ENCODE data around the gene KREMEN1. TPM values are rescaled to one million over a fixed set of nuclear protein-coding genes. Genes with fewer than 3 reads are reported as not detected.

The KREMEN1 gene
- total RNA-seq, 1 experiment from 2014 or later, result 5.8 TPM

DNA sequence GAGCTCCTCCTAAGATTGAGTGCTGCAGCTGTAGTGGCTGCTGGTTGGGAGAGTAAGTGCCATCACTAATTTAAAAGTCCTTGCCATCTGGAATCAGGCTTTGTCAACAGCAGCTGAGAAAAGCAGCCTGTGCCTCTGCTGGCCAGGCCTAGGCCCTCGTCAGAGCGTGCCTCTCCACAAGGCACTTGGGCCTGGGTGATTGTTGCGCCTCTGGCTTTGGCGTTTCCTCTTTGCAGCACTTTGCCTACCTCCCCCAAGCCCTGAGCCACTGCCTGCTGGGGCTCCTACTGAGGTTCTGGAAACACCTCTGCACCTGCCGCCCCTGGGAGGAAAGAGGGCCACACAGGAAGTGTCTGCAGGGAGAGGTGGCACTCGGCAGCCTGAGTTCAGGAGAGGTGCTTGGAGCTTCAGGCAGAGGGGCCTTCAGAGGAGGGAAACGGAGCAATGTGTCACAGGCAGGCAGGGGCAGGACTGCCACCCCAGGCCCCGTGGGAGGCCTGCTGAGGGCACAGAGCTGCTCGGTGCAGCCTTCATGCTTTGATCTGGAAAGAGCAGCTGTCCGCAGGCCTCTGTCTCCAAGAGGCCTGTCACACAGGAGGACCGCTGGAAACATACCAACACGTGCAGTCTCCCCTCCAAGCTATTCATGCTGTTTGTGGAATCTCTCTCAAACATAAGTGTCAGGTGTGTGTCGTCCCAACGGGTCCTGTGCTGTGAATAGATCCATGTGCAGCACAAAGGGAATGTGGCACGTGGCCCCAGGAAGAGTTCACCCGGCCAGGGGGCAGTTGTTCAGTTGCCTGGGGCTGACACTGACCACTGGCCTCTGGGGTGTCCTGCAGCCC, 71.3 kb downstream of the KREMEN1 start:
- H3K27me3 Mint-ChIP-seq (ENCODE audit: low read depth), result no peaks in the 10 kb centered on the region
- no peaks in the 10 kb centered on the region for H3K9me3 Mint-ChIP-seq
- ChIA-PET CTCF (interaction anchor here (0.6 to 7.8 kb wide), 2 partner anchors 11 to 339 kb away, joined by 4 to 66 read pairs; no protein-coding TSS in a partner anchor), POLR2A (no interaction called here)
- no peak overlapping the region for H3K4me3 Mint-ChIP-seq
- no peak for DNase-seq (ENCODE audit: low spot score)
- H3K27ac Mint-ChIP-seq, result peak overlapping the region; percentile 65; the same call in 1 of the 2 replicates
- no peak for ATAC-seq
- TF ChIP-seq MXD4 (CRISPR knock-in tag; IDR thresholded peaks at IDR 0.05; ENCODE audit: borderline replicate concordance) (no peak), SMAD3 (CRISPR knock-in tag; IDR thresholded peaks at IDR 0.05; ENCODE audit: borderline replicate concordance) (no peak), ZNF396 (CRISPR knock-in tag; IDR thresholded peaks at IDR 0.05; ENCODE audit: borderline replicate concordance) (no peak), ZSCAN18 (CRISPR knock-in tag; IDR thresholded peaks at IDR 0.05) (no peak), GABPB1 (CRISPR knock-in tag; IDR thresholded peaks at IDR 0.05) (no peak), ZNF263 (CRISPR knock-in tag; IDR thresholded peaks at IDR 0.05; ENCODE audit: low read depth) (no peak), TP53 (CRISPR knock-in tag; IDR thresholded peaks at IDR 0.05) (no peak), ZNF423 (CRISPR knock-in tag; IDR thresholded peaks at IDR 0.05) (no peak), ZNF416 (CRISPR knock-in tag; IDR thresholded peaks at IDR 0.05) (no peak), FOXP4 (CRISPR knock-in tag; IDR thresholded peaks at IDR 0.05) (no peak), NR2C2 (CRISPR knock-in tag; IDR thresholded peaks at IDR 0.05) (no peak), MYBL2 (CRISPR knock-in tag; IDR thresholded peaks at IDR 0.05) (no peak), ZNF281 (CRISPR knock-in tag; IDR thresholded peaks at IDR 0.05) (no peak), SOX15 (CRISPR knock-in tag; IDR thresholded peaks at IDR 0.05) (no peak), ZBTB43 (CRISPR knock-in tag; IDR thresholded peaks at IDR 0.05) (no peak)
- H3K36me3 Mint-ChIP-seq, result no peaks in the 10 kb centered on the region; the same call in 1 of the 2 replicates
- peaks cover 31% of the 10 kb centered on the region for H3K4me1 Mint-ChIP-seq

DNA sequence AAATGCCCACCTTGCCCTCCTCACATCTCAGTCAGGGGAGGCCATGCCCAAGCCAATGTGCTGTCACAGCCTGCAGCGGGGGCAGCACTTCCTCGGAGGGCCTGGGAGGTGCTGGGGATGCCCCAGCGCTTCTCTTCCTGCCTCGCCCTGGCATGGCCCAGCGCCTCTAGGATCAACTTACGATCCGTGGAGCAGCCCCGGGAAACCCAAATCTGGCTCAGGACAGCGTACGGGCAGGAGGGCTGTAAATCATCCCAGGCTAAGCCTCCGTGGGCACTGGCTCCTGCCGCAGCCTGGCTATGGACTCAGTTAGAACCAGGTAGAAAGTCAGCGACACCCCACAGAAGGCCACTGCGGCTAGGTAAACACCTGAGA, 71.9 kb downstream of the KREMEN1 start:
- H3K27me3 Mint-ChIP-seq (ENCODE audit: low read depth), result no peaks in the 10 kb centered on the region
- ChIA-PET POLR2A (no interaction called here), CTCF (interaction anchor here (7.8 kb wide), 1 partner anchor 10 kb away, joined by 66 read pairs; no protein-coding TSS in a partner anchor)
- ATAC-seq, result no peak
- peaks cover 31% of the 10 kb centered on the region for H3K4me1 Mint-ChIP-seq
- H3K4me3 Mint-ChIP-seq, result no peak overlapping the region
- no peaks in the 10 kb centered on the region for H3K36me3 Mint-ChIP-seq
- H3K27ac Mint-ChIP-seq, result no peak overlapping the region
- no peaks in the 10 kb centered on the region for H3K9me3 Mint-ChIP-seq
- DNase-seq (ENCODE audit: low spot score), result no peak
- TF ChIP-seq FOXJ3 (CRISPR knock-in tag; IDR thresholded peaks at IDR 0.05; ENCODE audit: borderline replicate concordance), result no peak
- no peak for TF ChIP-seq ATF2 (CRISPR knock-in tag; IDR thresholded peaks at IDR 0.05; ENCODE audit: borderline replicate concordance, low read depth)
- TF ChIP-seq NR2C2 (CRISPR knock-in tag; IDR thresholded peaks at IDR 0.05), result no peak
- TF ChIP-seq ERG (CRISPR knock-in tag; IDR thresholded peaks at IDR 0.05), result no peak
- TF ChIP-seq, protein P1, sequence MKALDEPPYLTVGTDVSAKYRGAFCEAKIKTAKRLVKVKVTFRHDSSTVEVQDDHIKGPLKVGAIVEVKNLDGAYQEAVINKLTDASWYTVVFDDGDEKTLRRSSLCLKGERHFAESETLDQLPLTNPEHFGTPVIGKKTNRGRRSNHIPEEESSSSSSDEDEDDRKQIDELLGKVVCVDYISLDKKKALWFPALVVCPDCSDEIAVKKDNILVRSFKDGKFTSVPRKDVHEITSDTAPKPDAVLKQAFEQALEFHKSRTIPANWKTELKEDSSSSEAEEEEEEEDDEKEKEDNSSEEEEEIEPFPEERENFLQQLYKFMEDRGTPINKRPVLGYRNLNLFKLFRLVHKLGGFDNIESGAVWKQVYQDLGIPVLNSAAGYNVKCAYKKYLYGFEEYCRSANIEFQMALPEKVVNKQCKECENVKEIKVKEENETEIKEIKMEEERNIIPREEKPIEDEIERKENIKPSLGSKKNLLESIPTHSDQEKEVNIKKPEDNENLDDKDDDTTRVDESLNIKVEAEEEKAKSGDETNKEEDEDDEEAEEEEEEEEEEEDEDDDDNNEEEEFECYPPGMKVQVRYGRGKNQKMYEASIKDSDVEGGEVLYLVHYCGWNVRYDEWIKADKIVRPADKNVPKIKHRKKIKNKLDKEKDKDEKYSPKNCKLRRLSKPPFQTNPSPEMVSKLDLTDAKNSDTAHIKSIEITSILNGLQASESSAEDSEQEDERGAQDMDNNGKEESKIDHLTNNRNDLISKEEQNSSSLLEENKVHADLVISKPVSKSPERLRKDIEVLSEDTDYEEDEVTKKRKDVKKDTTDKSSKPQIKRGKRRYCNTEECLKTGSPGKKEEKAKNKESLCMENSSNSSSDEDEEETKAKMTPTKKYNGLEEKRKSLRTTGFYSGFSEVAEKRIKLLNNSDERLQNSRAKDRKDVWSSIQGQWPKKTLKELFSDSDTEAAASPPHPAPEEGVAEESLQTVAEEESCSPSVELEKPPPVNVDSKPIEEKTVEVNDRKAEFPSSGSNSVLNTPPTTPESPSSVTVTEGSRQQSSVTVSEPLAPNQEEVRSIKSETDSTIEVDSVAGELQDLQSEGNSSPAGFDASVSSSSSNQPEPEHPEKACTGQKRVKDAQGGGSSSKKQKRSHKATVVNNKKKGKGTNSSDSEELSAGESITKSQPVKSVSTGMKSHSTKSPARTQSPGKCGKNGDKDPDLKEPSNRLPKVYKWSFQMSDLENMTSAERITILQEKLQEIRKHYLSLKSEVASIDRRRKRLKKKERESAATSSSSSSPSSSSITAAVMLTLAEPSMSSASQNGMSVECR (CRISPR knock-in tag; IDR thresholded peaks at IDR 0.05; ENCODE audit: borderline replicate concordance), result no peak
- no peak for TF ChIP-seq NFATC4 (CRISPR knock-in tag; IDR thresholded peaks at IDR 0.05)

Measured in WTC11 (cell line).